Trophoblast cell (in vitro differentiated cells and primary cell): ENCODE measurements around the gene CAMK2B.
"Not testable (repeated sequence)": the region's sequence is repeated elsewhere in the genome, so short reads cannot be mapped to it uniquely, and the experiment has no call there.

Experiments used
- DNase-seq, 2 donors: peaks; one replicate each; pipeline ENCODE4 v3.0.0-alpha.2; 2016
- H2AFZ ChIP-seq: 2 replicates; pipeline ENCODE4 v1.6.1; 2013; ENCODE audit warnings: low read length, moderate library complexity, mild to moderate bottlenecking; ENCODE audit not compliant: insufficient read depth, poor library complexity
- H2AK5ac ChIP-seq: 2 replicates; pipeline ENCODE4 v1.6.1; 2013; ENCODE audit warnings: mild to moderate bottlenecking, low read length
- H2BK120ac ChIP-seq: 2 replicates; pipeline ENCODE4 v1.6.1; 2013; ENCODE audit warnings: low read length, mild to moderate bottlenecking, moderate library complexity; ENCODE audit not compliant: insufficient read depth, poor library complexity
- H2BK12ac ChIP-seq: 2 replicates; pipeline ENCODE4 v1.6.1; 2013; ENCODE audit warnings: mild to moderate bottlenecking, low read length, moderate library complexity
- H2BK5ac ChIP-seq: 2 replicates; pipeline ENCODE4 v1.6.1; 2013; ENCODE audit warnings: low read length, low read depth, moderate library complexity, mild to moderate bottlenecking; ENCODE audit not compliant: poor library complexity
- H3K14ac ChIP-seq: 2 replicates; pipeline ENCODE4 v1.6.1; 2013; ENCODE audit warnings: mild to moderate bottlenecking, low read length
- H3K18ac ChIP-seq: 2 replicates; pipeline ENCODE4 v1.6.1; 2013; ENCODE audit warnings: mild to moderate bottlenecking, low read length
- H3K23ac ChIP-seq: 2 replicates; pipeline ENCODE4 v1.6.1; 2013; ENCODE audit warnings: low read length
- H3K27ac ChIP-seq: 2 replicates; pipeline ENCODE4 v1.5.1; 2013; ENCODE audit warnings: low read depth, mild to moderate bottlenecking, inconsistent platforms, low read length, moderate library complexity
- H3K27me3 ChIP-seq: 2 replicates; pipeline ENCODE4 v1.6.1; 2013; ENCODE audit warnings: inconsistent platforms, mild to moderate bottlenecking, low read length, moderate library complexity; ENCODE audit not compliant: insufficient read depth
- H3K36me3 ChIP-seq, 2 experiments: 1 replicate in 1 of 2; 2 replicates in 1 of 2; pipeline ENCODE4 v1.6.1; 2013; ENCODE audit warnings: low read length in 2 of 2, mild to moderate bottlenecking in 2 of 2, moderate library complexity in 1 of 2; ENCODE audit not compliant: insufficient read depth in 2 of 2, control insufficient read depth in 1 of 2
- H3K4ac ChIP-seq: 2 replicates; pipeline ENCODE4 v1.6.1; 2013; ENCODE audit warnings: low read depth, mild to moderate bottlenecking, low read length, moderate library complexity
- H3K4me1 ChIP-seq, 2 experiments: 1 replicate in 1 of 2; 2 replicates in 1 of 2; pipeline ENCODE4 v1.6.1; 2013; ENCODE audit warnings: low read length in 2 of 2, mild to moderate bottlenecking in 2 of 2, moderate library complexity in 1 of 2; ENCODE audit not compliant: insufficient read depth in 2 of 2, control insufficient read depth in 1 of 2
- H3K4me2 ChIP-seq: 2 replicates; pipeline ENCODE4 v1.6.1; 2013; ENCODE audit warnings: inconsistent platforms, mild to moderate bottlenecking, low read length, moderate library complexity
- H3K4me3 ChIP-seq: 2 replicates; pipeline ENCODE4 v1.5.1; 2013; ENCODE audit warnings: mild to moderate bottlenecking, low read depth, low read length, inconsistent platforms
- H3K79me1 ChIP-seq: one replicate; pipeline ENCODE4 v1.6.1; 2013; ENCODE audit warnings: low read length
- H3K79me2 ChIP-seq: 2 replicates; pipeline ENCODE4 v1.6.1; 2013; ENCODE audit warnings: low read length, mild to moderate bottlenecking; ENCODE audit not compliant: control insufficient read depth, insufficient read depth, poor library complexity
- H3K9ac ChIP-seq: 2 replicates; pipeline ENCODE4 v1.6.1; 2013; ENCODE audit warnings: mild to moderate bottlenecking, low read length
- H3K9me3 ChIP-seq: 2 replicates; pipeline ENCODE4 v1.6.1; 2013; ENCODE audit warnings: low read depth, mild to moderate bottlenecking, control low read depth, inconsistent platforms, low read length; ENCODE audit not compliant: insufficient read depth
- H4K12ac ChIP-seq: 2 replicates; pipeline ENCODE4 v1.6.1; 2013; ENCODE audit warnings: low read depth, mild to moderate bottlenecking, low read length, moderate library complexity
- H4K8ac ChIP-seq: 2 replicates; pipeline ENCODE4 v1.6.1; 2013; ENCODE audit warnings: low read depth, mild to moderate bottlenecking, low read length, moderate library complexity
- H4K91ac ChIP-seq: one replicate; pipeline ENCODE4 v1.6.1; 2013; ENCODE audit warnings: low read depth, mild to moderate bottlenecking, low read length, moderate library complexity
- WGBS: extraction: QIAGEN DNeasy Blood & Tissue Kit; methylation state at CpG from one replicate; pipeline ENCODE4 v1.1.7; 2013; ENCODE audit warnings: missing lambda C conversion rate; ENCODE audit not compliant: insufficient read length, insufficient coverage; ENCODE audit errors: extremely low coverage; 5-methylcytosine and 5-hydroxymethylcytosine counted together

The CAMK2B gene

GRCh38 chr7:44176486-44176885 is 148.9 kb downstream of the CAMK2B start:
- Histone ChIP-seq H3K36me3 (no peaks in the 10 kb centered on the region), H2BK12ac (no peak overlapping the region), H2BK120ac (no peak overlapping the region), H3K79me1 (no peaks in the 10 kb centered on the region), H3K9ac (no peak overlapping the region), H4K91ac (no peak overlapping the region), H3K14ac (no peak overlapping the region), H4K12ac (no peak overlapping the region), H2AFZ (no peak overlapping the region), H2BK5ac (no peak overlapping the region), H3K4me2 (no peak overlapping the region), H3K79me2 (no peaks in the 10 kb centered on the region), H3K27me3 (peaks cover 2% of the 10 kb centered on the region), H3K27ac (no peak overlapping the region), H3K18ac (no peak overlapping the region), H3K4me3 (no peak overlapping the region), H3K23ac (no peak overlapping the region), H3K4ac (no peak overlapping the region), H3K4me1 (no peaks in the 10 kb centered on the region), H4K8ac (no peak overlapping the region), H3K9me3 (peaks cover 5% of the 10 kb centered on the region), H2AK5ac (no peak overlapping the region)
- DNase-seq: no peak
- no CpG with 5 or more reads among the region's 7 CpGs for WGBS

GRCh38 chr7:44175730-44176129 is 149.7 kb downstream of the CAMK2B start:
- H3K4me3 ChIP-seq: no peak overlapping the region
- WGBS: no CpG with 5 or more reads among the region's 3 CpGs
- H2BK5ac ChIP-seq: no peak overlapping the region
- H3K79me1 ChIP-seq: no peaks in the 10 kb centered on the region
- no peak overlapping the region for H3K4ac ChIP-seq
- peaks cover 2% of the 10 kb centered on the region for H3K27me3 ChIP-seq
- no peak for DNase-seq
- no peak overlapping the region for H2AK5ac ChIP-seq
- H3K4me2 ChIP-seq: no peak overlapping the region
- no peak overlapping the region for H3K23ac ChIP-seq
- no peak overlapping the region for H3K14ac ChIP-seq
- H4K8ac ChIP-seq: no peak overlapping the region
- no peak overlapping the region for H3K9ac ChIP-seq
- no peak overlapping the region for H2BK120ac ChIP-seq
- H4K12ac ChIP-seq: no peak overlapping the region
- H4K91ac ChIP-seq: no peak overlapping the region
- H3K36me3 ChIP-seq: no peaks in the 10 kb centered on the region
- no peaks in the 10 kb centered on the region for H3K79me2 ChIP-seq
- H2BK12ac ChIP-seq: no peak overlapping the region
- no peak overlapping the region for H2AFZ ChIP-seq
- no peak overlapping the region for H3K18ac ChIP-seq
- no peaks in the 10 kb centered on the region for H3K4me1 ChIP-seq
- peaks cover 5% of the 10 kb centered on the region for H3K9me3 ChIP-seq
- no peak overlapping the region for H3K27ac ChIP-seq

- H3K4ac ChIP-seq, H3K23ac ChIP-seq, H3K27me3 ChIP-seq, H4K8ac ChIP-seq, H3K4me2 ChIP-seq, H3K79me1 ChIP-seq, H3K4me3 ChIP-seq, H3K9me3 ChIP-seq, H3K27ac ChIP-seq, H3K18ac ChIP-seq, H4K91ac ChIP-seq, DNase-seq, H3K14ac ChIP-seq, H2AFZ ChIP-seq, H2BK5ac ChIP-seq, H4K12ac ChIP-seq, H2BK120ac ChIP-seq, H3K79me2 ChIP-seq, H2BK12ac ChIP-seq, H2AK5ac ChIP-seq, H3K4me1 ChIP-seq, H3K9ac ChIP-seq, H3K36me3 ChIP-seq: not testable (repeated sequence)
- no CpG with 5 or more reads among the region's 1 CpG for WGBS
Measured at GRCh38 chr7:44174694-44174948, 150.8 kb downstream of the CAMK2B start.

- peaks cover 2% of the 10 kb centered on the region for H3K27me3 ChIP-seq
- H3K4ac ChIP-seq: no peak overlapping the region
- no peaks in the 10 kb centered on the region for H3K4me1 ChIP-seq
- H4K91ac ChIP-seq: no peak overlapping the region
- H3K4me3 ChIP-seq: no peak overlapping the region
- H3K23ac ChIP-seq: no peak overlapping the region
- H4K12ac ChIP-seq: no peak overlapping the region
- no peak overlapping the region for H2AK5ac ChIP-seq
- no peak overlapping the region for H2BK12ac ChIP-seq
- H3K18ac ChIP-seq: no peak overlapping the region
- no peak overlapping the region for H2BK5ac ChIP-seq
- H3K79me2 ChIP-seq: no peaks in the 10 kb centered on the region
- no peak overlapping the region for H3K9ac ChIP-seq
- no peak overlapping the region for H3K27ac ChIP-seq
- no peaks in the 10 kb centered on the region for H3K79me1 ChIP-seq
- no peak overlapping the region for H2BK120ac ChIP-seq
- peaks cover 5% of the 10 kb centered on the region for H3K9me3 ChIP-seq
- H2AFZ ChIP-seq: no peak overlapping the region
- no peak overlapping the region for H4K8ac ChIP-seq
- no peak overlapping the region for H3K4me2 ChIP-seq
- WGBS: no CpG with 5 or more reads among the region's 3 CpGs
- H3K14ac ChIP-seq: no peak overlapping the region
- DNase-seq: no peak
- no peaks in the 10 kb centered on the region for H3K36me3 ChIP-seq
Measured at GRCh38 chr7:44173911-44174693, 151.3 kb downstream of the CAMK2B start.
